CD4-positive, CD25-positive, alpha-beta regulatory T cell (primary cell): ENCODE data around the gene CD300LB. TPM values are rescaled to one million over a fixed set of nuclear protein-coding genes. Genes with fewer than 3 reads are reported as not detected.
A peak's percentile ranks its signal among the peaks of the same experiment; 100 is the strongest.

Experiments
- ATAC-seq, 2 donors: fragments of 150-1000 bp; cut with Tn5 transposase; one replicate each; pipeline ENCODE4 v1.10.0; 2021; ENCODE audit warnings: low read depth in 2 of 2, moderate number of reproducible peaks in 2 of 2, moderate library complexity in 1 of 2
- DNase-seq, 3 donors: peaks; one replicate each; pipeline versions ENCODE4 v3.0.0 to v3.0.0-alpha.2; 2012 to 2022; ENCODE audit warnings: mixed read lengths in 1 of 3
- H3K27ac ChIP-seq: one replicate; pipeline ENCODE4 v1.7.0; 2013; ENCODE audit warnings: mild to moderate bottlenecking, low read length; ENCODE audit not compliant: insufficient read depth, poor library complexity, severe bottlenecking
- H3K27me3 ChIP-seq: one replicate; pipeline ENCODE4 v1.7.0; 2013; ENCODE audit warnings: low read length; ENCODE audit not compliant: control insufficient read depth, insufficient read depth
- H3K36me3 ChIP-seq: one replicate; pipeline ENCODE4 v1.7.0; 2013; ENCODE audit warnings: mild to moderate bottlenecking, low read length, moderate library complexity; ENCODE audit not compliant: control insufficient read depth, insufficient read depth
- H3K4me1 ChIP-seq: 2 replicates; pipeline ENCODE4 v1.7.0; 2013; ENCODE audit warnings: mild to moderate bottlenecking, low read length; ENCODE audit not compliant: insufficient read depth, control insufficient read depth, poor library complexity, severe bottlenecking
- H3K4me3 ChIP-seq: one replicate; pipeline ENCODE4 v1.7.0; 2013; ENCODE audit warnings: low read depth, mild to moderate bottlenecking, low read length, moderate library complexity
- H3K9me3 ChIP-seq, 2 experiments: 1 replicate in 1 of 2; 2 replicates in 1 of 2; pipeline ENCODE4 v1.7.0; 2013; ENCODE audit warnings: low read length in 2 of 2, mild to moderate bottlenecking in 1 of 2, moderate library complexity in 1 of 2; ENCODE audit not compliant: control insufficient read depth in 2 of 2
- H3K27ac Mint-ChIP-seq, 3 donors: one replicate each; pipeline ENCODE4 v1.8.0; 2020 to 2022; ENCODE audit warnings: mild to moderate bottlenecking in 3 of 3, mixed read lengths in 3 of 3, moderate library complexity in 2 of 3
- H3K27me3 Mint-ChIP-seq: one replicate; pipeline ENCODE4 v1.8.0; 2022; ENCODE audit warnings: mild to moderate bottlenecking, mixed read lengths
- H3K36me3 Mint-ChIP-seq: one replicate; pipeline ENCODE4 v1.8.0; 2020; ENCODE audit warnings: mixed read lengths
- H3K4me1 Mint-ChIP-seq, 4 donors: one replicate each; pipeline ENCODE4 v1.8.0; 2020 to 2022; ENCODE audit warnings: mixed read lengths in 4 of 4, mild to moderate bottlenecking in 1 of 4
- H3K4me3 Mint-ChIP-seq, 4 donors: one replicate each; pipeline ENCODE4 v1.8.0; 2020 to 2022; ENCODE audit warnings: mild to moderate bottlenecking in 4 of 4, mixed read lengths in 4 of 4, moderate library complexity in 3 of 4
- H3K9me3 Mint-ChIP-seq, 7 donors: one replicate each; pipeline ENCODE4 v1.8.0; 2020 to 2022; ENCODE audit warnings: mixed read lengths in 7 of 7, mild to moderate bottlenecking in 3 of 7, moderate library complexity in 2 of 7
- polyA plus RNA-seq, 4 donors: library from polyadenylated mRNA; unstranded; fragments of 300-500 nt; fragmentation: Illumina TruSeq; gene quantifications; one replicate each; pipeline ENCODE4 v1.2.3, GENCODE V29; 2021
- total RNA-seq: library from RNA; stranded (reverse); gene quantifications from one replicate; pipeline ENCODE4 v1.2.3, GENCODE V29; 2022

CD300LB gene
- total and polyA plus RNA-seq, 5 donors from 2014 or later, result not detected

DNA sequence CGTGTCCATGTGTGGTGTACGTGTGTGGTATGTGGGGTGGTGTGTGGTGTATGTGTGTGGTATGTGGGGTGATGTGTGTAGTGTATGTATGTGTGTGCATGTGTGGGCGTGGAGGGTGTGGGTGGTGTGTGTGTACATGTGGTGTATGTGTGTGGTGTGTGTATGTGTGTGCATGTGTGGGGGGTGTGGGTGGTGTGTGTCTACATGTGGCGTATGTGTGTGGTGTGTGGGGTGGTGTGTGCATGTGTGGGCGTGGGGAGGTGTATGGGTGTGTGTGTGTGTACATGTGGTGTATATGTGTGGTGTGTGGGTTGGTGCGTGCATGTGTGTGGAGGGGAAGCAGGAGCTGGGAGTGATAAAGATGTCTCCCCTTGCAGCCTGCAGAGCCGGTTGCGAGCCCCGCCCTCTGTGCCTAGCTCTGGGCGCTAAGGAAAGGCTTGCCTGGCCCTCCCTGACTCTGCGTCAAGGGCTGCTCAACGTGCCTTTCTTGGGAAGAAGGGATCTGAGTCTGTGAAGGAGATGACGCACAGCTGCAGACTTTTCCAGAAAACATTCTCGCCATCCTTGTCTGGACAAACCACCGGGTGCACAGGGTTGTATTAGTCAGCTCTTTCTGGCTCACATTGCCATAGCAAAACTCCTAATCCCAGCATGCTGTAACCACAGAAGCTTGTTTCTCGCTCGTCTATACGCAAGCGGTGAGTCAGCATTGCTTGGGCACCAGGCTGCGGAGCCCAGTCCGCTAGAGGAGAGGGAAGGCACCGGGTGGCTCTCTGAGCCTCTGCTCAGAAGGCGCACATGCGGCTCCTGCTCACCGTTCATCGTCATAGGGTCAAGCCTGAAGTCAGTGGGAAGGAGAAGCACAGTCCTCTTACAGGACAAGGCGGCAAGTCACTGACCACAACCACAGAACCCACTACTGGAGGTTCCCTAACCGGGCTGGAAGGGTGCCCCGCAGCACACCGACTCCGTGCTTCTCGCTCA is 38.0 kb upstream of the CD300LB start:
- DNase-seq, result peak in 1 of 3 donors; percentile 49
- peak; percentile 34 to 45 for ATAC-seq

DNA sequence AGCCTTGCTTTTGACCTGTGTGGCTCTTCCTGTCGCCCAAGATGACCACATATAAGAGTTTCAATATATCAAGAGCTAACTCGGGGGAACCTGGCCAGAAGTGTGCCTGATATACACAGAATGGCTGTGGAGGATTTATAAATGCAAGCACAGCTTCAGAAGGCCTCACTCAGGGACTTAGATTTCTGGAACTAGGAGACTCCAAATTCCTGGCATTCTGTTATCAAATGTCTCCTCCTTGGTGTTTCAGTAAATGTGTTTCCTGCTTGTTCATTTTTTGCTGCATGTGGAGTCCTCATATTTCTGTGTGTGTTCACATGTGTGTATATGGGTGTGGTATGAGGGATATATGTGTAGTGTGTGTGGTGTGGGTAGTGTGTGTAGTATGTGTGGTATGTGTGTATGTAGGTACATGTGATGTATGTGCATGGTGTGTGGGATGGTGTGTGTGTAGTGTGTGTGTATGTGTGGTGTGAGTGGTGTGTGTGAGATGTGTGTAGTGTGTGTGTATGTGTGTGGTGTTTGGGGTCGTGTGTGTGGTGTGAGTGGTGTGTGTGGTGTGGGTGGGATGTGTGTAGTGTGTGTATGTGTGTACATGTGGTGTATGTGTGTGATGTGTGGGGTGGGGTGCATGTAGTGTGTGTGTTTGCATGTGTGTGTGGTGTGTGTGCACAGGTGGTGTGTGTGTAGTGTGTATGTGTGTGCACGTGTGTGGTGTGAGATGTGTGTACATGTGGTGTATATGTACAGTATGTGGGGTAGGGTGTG is 37.0 kb upstream of the CD300LB start:
- Mint-ChIP-seq H3K27ac (no peak overlapping the region), H3K9me3 (no peaks in the 10 kb centered on the region), H3K27me3 (peaks cover 18% of the 10 kb centered on the region), H3K36me3 (no peaks in the 10 kb centered on the region), H3K4me3 (no peak overlapping the region), H3K4me1 (peaks cover 0 to 8% (median 1%) of the 10 kb centered on the region in 4 donors)
- H3K36me3 ChIP-seq, result no peaks in the 10 kb centered on the region
- no peaks in the 10 kb centered on the region for H3K9me3 ChIP-seq
- H3K27ac ChIP-seq, result no peak overlapping the region
- H3K4me1 ChIP-seq, result no peaks in the 10 kb centered on the region
- no peak for ATAC-seq
- no peak for DNase-seq
- no peak overlapping the region for H3K4me3 ChIP-seq
- peaks cover 6% of the 10 kb centered on the region for H3K27me3 ChIP-seq

More for the DNA sequence above, 38.0 kb upstream of the CD300LB start:
- Mint-ChIP-seq H3K4me3 (no peak overlapping the region), H3K4me1 (peaks cover 0 to 15% (median 5%) of the 10 kb centered on the region in 4 donors), H3K36me3 (no peaks in the 10 kb centered on the region), H3K27me3 (peaks cover 18% of the 10 kb centered on the region), H3K27ac (no peak overlapping the region), H3K9me3 (no peaks in the 10 kb centered on the region)
- Histone ChIP-seq H3K27ac (no peak overlapping the region), H3K36me3 (no peaks in the 10 kb centered on the region), H3K4me3 (no peak overlapping the region), H3K4me1 (no peaks in the 10 kb centered on the region), H3K9me3 (no peaks in the 10 kb centered on the region), H3K27me3 (peaks cover 6% of the 10 kb centered on the region)

DNA sequence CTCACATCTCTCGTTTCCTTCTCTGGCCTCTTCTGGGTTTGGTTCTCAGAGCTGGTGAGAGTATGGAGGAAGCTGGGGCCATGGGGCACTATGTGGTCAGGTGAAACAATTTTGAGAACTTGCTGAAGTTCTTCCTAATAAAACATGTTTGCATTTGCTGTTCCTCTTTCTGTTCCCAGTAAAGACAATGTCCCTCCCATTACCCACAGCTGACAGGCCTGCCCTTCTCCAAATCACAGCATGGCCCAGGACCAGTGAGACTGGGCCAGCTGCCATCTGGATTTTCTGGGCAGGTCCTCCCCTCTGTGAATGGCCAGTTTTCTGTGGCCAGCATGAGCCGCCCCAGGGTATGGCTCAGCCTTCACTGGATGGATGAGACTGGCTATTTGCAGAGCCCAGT is 36.1 kb upstream of the CD300LB start, which contains the start of gene CD300H:
TSS of gene CD300H (minus strand) at position 113 of the 400 bp plus-strand sequence.
- peaks cover 18% of the 10 kb centered on the region for H3K27me3 Mint-ChIP-seq
- H3K4me1 Mint-ChIP-seq, result peaks cover 0 to 4% (median 1%) of the 10 kb centered on the region in 4 donors
- no peak for ATAC-seq
- Histone ChIP-seq H3K27me3 (peaks cover 6% of the 10 kb centered on the region), H3K36me3 (no peaks in the 10 kb centered on the region), H3K4me1 (no peaks in the 10 kb centered on the region), H3K9me3 (no peaks in the 10 kb centered on the region), H3K27ac (no peak within 1 kb of the TSS), H3K4me3 (no peak within 1 kb of the TSS)
- H3K4me3 Mint-ChIP-seq, result no peak within 1 kb of the TSS
- no peaks in the 10 kb centered on the region for H3K9me3 Mint-ChIP-seq
- no peaks in the 10 kb centered on the region for H3K36me3 Mint-ChIP-seq
- no peak for DNase-seq
- no peak within 1 kb of the TSS for H3K27ac Mint-ChIP-seq

DNA sequence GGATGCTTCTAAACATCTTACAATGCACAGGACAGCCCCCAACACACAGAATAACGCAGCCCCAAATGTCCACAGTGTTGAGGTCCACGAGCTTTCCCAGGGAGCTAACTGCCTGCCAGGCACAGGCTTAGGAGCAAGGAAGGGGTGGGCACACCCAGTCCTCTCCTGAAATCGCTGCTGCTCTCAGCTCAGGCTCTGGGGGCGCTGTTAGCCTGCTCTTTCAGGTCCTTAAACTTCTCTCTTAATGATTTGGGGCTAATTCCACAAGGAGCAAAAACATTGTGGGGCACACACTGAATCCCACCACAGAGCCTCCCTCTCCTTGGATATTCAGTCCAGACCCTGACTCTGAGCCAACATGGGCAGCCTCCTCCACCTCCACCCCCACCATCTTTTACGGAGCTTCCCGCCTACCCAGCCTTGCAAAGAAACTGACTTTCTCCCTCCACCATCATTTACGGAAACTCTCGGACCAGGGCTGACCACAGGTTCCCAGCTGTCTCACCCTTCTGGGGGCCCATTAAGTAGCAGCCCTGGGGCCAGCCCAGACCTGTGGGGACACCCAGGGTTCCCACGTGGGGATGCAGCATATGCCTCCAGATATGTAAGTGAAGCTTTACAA is 35.0 kb upstream of the CD300LB start:
- Mint-ChIP-seq H3K27me3 (peaks cover 21% of the 10 kb centered on the region), H3K4me3 (no peak overlapping the region), H3K27ac (no peak overlapping the region), H3K4me1 (peaks cover 0 to 2% (median 1%) of the 10 kb centered on the region in 4 donors), H3K9me3 (peaks cover 0 to 2% (median 0%) of the 10 kb centered on the region in 7 donors), H3K36me3 (no peaks in the 10 kb centered on the region)
- H3K27me3 ChIP-seq, result peaks cover 6% of the 10 kb centered on the region
- H3K9me3 ChIP-seq, result no peaks in the 10 kb centered on the region
- H3K4me3 ChIP-seq, result no peak overlapping the region
- H3K36me3 ChIP-seq, result no peaks in the 10 kb centered on the region
- DNase-seq (peak in 2 of 3 donors; percentile 6 to 50), ATAC-seq (no peak)
- no peaks in the 10 kb centered on the region for H3K4me1 ChIP-seq
- no peak overlapping the region for H3K27ac ChIP-seq

DNA sequence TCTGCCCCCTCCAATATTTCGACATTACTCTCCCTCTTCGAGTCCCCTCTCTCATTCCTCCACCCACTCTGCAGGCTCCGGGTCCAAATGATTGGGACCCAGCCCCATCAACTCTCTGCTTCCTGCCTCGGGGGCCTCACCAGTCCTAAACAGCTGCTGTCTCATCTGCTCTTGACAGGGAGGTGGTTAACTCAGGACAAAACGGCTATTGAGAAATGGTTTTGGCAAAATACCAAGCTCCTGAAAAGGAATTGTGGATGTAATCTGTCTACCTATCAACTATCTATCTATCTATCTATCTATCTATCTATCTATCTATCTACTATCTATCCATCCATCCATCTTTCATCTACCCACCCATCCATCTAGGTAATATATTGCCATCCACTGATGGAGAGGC is 33.9 kb upstream of the CD300LB start:
- Histone ChIP-seq H3K36me3 (no peaks in the 10 kb centered on the region), H3K27ac (no peak overlapping the region), H3K9me3 (no peaks in the 10 kb centered on the region), H3K4me3 (no peak overlapping the region), H3K27me3 (peaks cover 6% of the 10 kb centered on the region), H3K4me1 (no peaks in the 10 kb centered on the region)
- peak overlapping the region in 2 of 3 donors; percentile 17 to 44 for H3K27ac Mint-ChIP-seq
- H3K36me3 Mint-ChIP-seq, result no peaks in the 10 kb centered on the region
- peaks cover 19% of the 10 kb centered on the region for H3K27me3 Mint-ChIP-seq
- ATAC-seq (no peak), DNase-seq (no peak)
- peaks cover 0 to 2% (median 0%) of the 10 kb centered on the region in 7 donors for H3K9me3 Mint-ChIP-seq
- no peak overlapping the region for H3K4me3 Mint-ChIP-seq
- H3K4me1 Mint-ChIP-seq, result peaks cover 0 to 2% (median 1%) of the 10 kb centered on the region in 4 donors

DNA sequence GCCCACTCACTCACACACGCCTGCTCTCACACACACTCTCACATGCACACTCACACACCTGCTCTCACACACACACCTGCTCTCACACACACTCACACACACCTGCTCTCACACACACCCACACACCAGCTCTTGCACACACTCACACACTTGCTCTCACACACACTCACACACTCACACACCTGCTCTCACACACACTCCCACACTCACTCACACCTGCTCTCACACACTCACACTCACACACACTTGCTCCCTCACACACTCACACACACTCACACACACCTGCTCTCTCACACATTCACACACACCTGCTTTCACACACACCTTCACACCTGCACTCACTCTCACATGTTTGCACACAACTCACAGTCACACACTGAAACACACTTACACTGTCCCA is 32.1 kb upstream of the CD300LB start:
- H3K27me3 Mint-ChIP-seq, result peaks cover 25% of the 10 kb centered on the region
- H3K27ac ChIP-seq, result no peak overlapping the region
- peaks cover 2% of the 10 kb centered on the region for H3K27me3 ChIP-seq
- no peaks in the 10 kb centered on the region for H3K36me3 Mint-ChIP-seq
- no peak overlapping the region for H3K4me3 Mint-ChIP-seq
- H3K4me1 Mint-ChIP-seq, result peaks cover 0 to 5% (median 0%) of the 10 kb centered on the region in 4 donors
- H3K36me3 ChIP-seq, result no peaks in the 10 kb centered on the region
- no peaks in the 10 kb centered on the region for H3K4me1 ChIP-seq
- DNase-seq (no peak), ATAC-seq (no peak)
- H3K9me3 Mint-ChIP-seq, result peaks cover 0 to 2% (median 0%) of the 10 kb centered on the region in 7 donors
- H3K9me3 ChIP-seq, result no peaks in the 10 kb centered on the region
- no peak overlapping the region for H3K27ac Mint-ChIP-seq
- no peak overlapping the region for H3K4me3 ChIP-seq

DNA sequence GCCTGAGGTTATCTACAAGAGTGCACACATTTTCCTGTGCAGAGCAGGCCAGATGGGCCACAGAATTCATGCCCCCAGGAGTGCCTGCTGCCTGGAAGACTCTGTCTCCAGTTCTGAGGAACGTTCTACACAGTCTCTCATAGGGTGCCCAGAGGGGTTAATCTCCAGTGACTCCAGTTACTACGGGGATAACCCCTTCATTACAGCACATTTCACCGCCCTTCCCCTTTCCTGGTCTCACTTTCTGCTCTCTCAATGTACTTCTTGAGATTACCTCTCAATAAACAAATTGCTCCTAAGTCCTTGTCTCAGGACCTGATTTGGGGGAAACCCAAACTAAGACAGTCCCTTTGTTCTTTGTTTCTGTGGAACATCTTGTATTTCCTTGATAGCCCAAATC is 30.3 kb upstream of the CD300LB start:
- Histone ChIP-seq H3K27ac (no peak overlapping the region), H3K4me1 (no peaks in the 10 kb centered on the region), H3K36me3 (no peaks in the 10 kb centered on the region), H3K4me3 (no peak overlapping the region), H3K9me3 (no peaks in the 10 kb centered on the region), H3K27me3 (no peaks in the 10 kb centered on the region)
- DNase-seq (no peak), ATAC-seq (no peak)
- Mint-ChIP-seq H3K4me1 (peaks cover 0 to 3% (median 0%) of the 10 kb centered on the region in 4 donors), H3K9me3 (peaks cover 0 to 2% (median 0%) of the 10 kb centered on the region in 7 donors), H3K27me3 (peaks cover 20% of the 10 kb centered on the region), H3K36me3 (no peaks in the 10 kb centered on the region), H3K4me3 (no peak overlapping the region), H3K27ac (peak overlapping the region in 1 of 3 donors; percentile 22)
